HEK293T (cell line): Measurements from ENCODE around the gene CDK5RAP2.

Experiments
- ARNT ChIP-seq: fragments of 450-650 bp; IDR thresholded peaks from 2 replicates; pipeline ENCODE4 v1.6.1; 2017; ENCODE audit warnings: mild to moderate bottlenecking
- ELF4 ChIP-seq: fragments of 450-650 bp; IDR thresholded peaks from 2 replicates; pipeline ENCODE4 v1.6.1; 2017; ENCODE audit warnings: antibody characterized with exemption
- FOXM1 ChIP-seq: fragments of 450-650 bp; IDR thresholded peaks from 2 replicates; pipeline ENCODE4 v1.6.1; 2017; ENCODE audit warnings: mild to moderate bottlenecking, borderline replicate concordance
- HDGF ChIP-seq: fragments of 450-650 bp; IDR thresholded peaks from 2 replicates; pipeline ENCODE4 v1.6.1; 2017; ENCODE audit warnings: antibody characterized with exemption, borderline replicate concordance
- NFRKB ChIP-seq: fragments of 450-650 bp; IDR thresholded peaks from 2 replicates; pipeline ENCODE4 v1.6.1; 2016; ENCODE audit warnings: mild to moderate bottlenecking, moderate library complexity
- SP1 ChIP-seq: fragments of 450-650 bp; IDR thresholded peaks from 2 replicates; pipeline ENCODE4 v1.6.1; 2017

GRCh38 chr9:120368799-120369198, 211.2 kb downstream of the CDK5RAP2 start:
- no peak for TF ChIP-seq ELF4
- no peak for TF ChIP-seq ARNT
- TF ChIP-seq FOXM1: no peak
- no peak for TF ChIP-seq SP1
- TF ChIP-seq HDGF: no peak
- TF ChIP-seq NFRKB: no peak
